Esophagus muscularis mucosa (tissue), 3 donors: ENCODE results near the gene MAP2K6.

Experiments used
- POLR2A ChIP-seq: fragments of 450-650 bp; IDR thresholded peaks from one replicate; pipeline ENCODE4 v1.6.1; 2017; ENCODE audit warnings: antibody characterized with exemption, moderate library complexity, mild to moderate bottlenecking, low read depth
- POLR2AphosphoS5 ChIP-seq, 2 donors: sonication (generic); formaldehyde crosslinking; IDR thresholded peaks; one replicate each; pipeline ENCODE4 v1.6.1; 2017; ENCODE audit warnings: antibody characterized with exemption in 2 of 2
- TF ChIP-seq, protein P1 (sequence below), 3 experiments: fragments of 200-600 bp in 2 of 3; fragments of 450-650 bp in 1 of 3; sonication (generic) in 2 of 3; IDR thresholded peaks; one replicate each; pipeline ENCODE4 v1.5.1; 2017 to 2019; ENCODE audit warnings: antibody characterized with exemption in 3 of 3, mild to moderate bottlenecking in 2 of 3, moderate library complexity in 1 of 3

DNA sequence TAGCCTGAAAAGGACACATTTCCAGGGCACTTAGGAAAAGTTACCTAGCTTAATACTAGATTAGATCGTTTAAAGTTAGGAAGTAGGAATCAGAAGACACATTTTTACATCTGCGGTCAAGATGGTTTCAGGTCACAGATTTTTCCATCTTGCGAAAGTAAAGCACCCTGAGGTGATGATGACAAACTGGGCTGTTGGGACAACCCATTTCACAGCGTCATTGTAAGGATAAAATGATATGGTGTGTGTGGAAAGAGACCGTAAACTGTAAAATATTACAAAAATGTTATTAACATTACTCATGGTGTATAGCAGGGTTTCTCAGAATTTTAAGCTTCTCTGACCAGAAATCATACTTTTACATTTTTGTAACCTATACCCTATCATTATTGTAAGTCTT lies 10.1 kb upstream of the MAP2K6 start:
- TF ChIP-seq, protein P1, sequence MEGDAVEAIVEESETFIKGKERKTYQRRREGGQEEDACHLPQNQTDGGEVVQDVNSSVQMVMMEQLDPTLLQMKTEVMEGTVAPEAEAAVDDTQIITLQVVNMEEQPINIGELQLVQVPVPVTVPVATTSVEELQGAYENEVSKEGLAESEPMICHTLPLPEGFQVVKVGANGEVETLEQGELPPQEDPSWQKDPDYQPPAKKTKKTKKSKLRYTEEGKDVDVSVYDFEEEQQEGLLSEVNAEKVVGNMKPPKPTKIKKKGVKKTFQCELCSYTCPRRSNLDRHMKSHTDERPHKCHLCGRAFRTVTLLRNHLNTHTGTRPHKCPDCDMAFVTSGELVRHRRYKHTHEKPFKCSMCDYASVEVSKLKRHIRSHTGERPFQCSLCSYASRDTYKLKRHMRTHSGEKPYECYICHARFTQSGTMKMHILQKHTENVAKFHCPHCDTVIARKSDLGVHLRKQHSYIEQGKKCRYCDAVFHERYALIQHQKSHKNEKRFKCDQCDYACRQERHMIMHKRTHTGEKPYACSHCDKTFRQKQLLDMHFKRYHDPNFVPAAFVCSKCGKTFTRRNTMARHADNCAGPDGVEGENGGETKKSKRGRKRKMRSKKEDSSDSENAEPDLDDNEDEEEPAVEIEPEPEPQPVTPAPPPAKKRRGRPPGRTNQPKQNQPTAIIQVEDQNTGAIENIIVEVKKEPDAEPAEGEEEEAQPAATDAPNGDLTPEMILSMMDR (IDR thresholded peaks at IDR 0.05): no peak
- no peak for TF ChIP-seq POLR2AphosphoS5 (IDR thresholded peaks at IDR 0.05)
- TF ChIP-seq POLR2A: no peak
